ENCODE results near the gene GATA2.

The GATA2 gene

GRCh38 chr3:128508852-128509251, 15.9 kb upstream of the GATA2 start:
- H3K27me3 Mint-ChIP-seq, result peaks cover 22 to 64% of the 10 kb centered on the region in 2 donors
- no peak overlapping the region for H3K4me3 Mint-ChIP-seq
- H3K9me3 Mint-ChIP-seq, result peaks cover 0 to under 1% of the 10 kb centered on the region in 2 donors
- no peak overlapping the region for H3K27ac Mint-ChIP-seq
- no peak for ATAC-seq (replicated peaks)
- H3K4me1 Mint-ChIP-seq (ENCODE audit: low read depth in 2 of 2), result no peaks in the 10 kb centered on the region
- DNase-seq, result no peak
- no peaks in the 10 kb centered on the region for H3K36me3 Mint-ChIP-seq (ENCODE audit: insufficient read depth)

GRCh38 chr3:128506754-128507153, 13.8 kb upstream of the GATA2 start:
- H3K27me3 Mint-ChIP-seq, result peaks cover 30 to 77% of the 10 kb centered on the region in 2 donors
- DNase-seq (no peak), ATAC-seq (replicated peaks) (no peak)
- H3K9me3 Mint-ChIP-seq, result no peaks in the 10 kb centered on the region
- no peak overlapping the region for H3K4me3 Mint-ChIP-seq
- H3K36me3 Mint-ChIP-seq (ENCODE audit: insufficient read depth), result no peaks in the 10 kb centered on the region
- no peak overlapping the region for H3K27ac Mint-ChIP-seq
- H3K4me1 Mint-ChIP-seq (ENCODE audit: low read depth in 2 of 2), result no peaks in the 10 kb centered on the region

GRCh38 chr3:128505771-128506170, 12.8 kb upstream of the GATA2 start:
- no peak overlapping the region for H3K4me3 Mint-ChIP-seq
- no peaks in the 10 kb centered on the region for H3K36me3 Mint-ChIP-seq (ENCODE audit: insufficient read depth)
- H3K4me1 Mint-ChIP-seq (ENCODE audit: low read depth in 2 of 2), result no peaks in the 10 kb centered on the region
- peaks cover 30 to 80% of the 10 kb centered on the region in 2 donors for H3K27me3 Mint-ChIP-seq
- DNase-seq (no peak), ATAC-seq (replicated peaks) (no peak)
- H3K27ac Mint-ChIP-seq, result no peak overlapping the region
- no peaks in the 10 kb centered on the region for H3K9me3 Mint-ChIP-seq

- Mint-ChIP-seq H3K4me1 (ENCODE audit: low read depth in 2 of 2) (no peaks in the 10 kb centered on the region), H3K36me3 (ENCODE audit: insufficient read depth) (no peaks in the 10 kb centered on the region), H3K9me3 (no peaks in the 10 kb centered on the region), H3K27me3 (peaks cover 32 to 79% of the 10 kb centered on the region in 2 donors), H3K4me3 (no peak overlapping the region), H3K27ac (no peak overlapping the region)
- ATAC-seq (replicated peaks), result no peak
- DNase-seq, result no peak
Measured at GRCh38 chr3:128504963-128505730, 12.1 kb upstream of the GATA2 start.

- Mint-ChIP-seq H3K9me3 (no peaks in the 10 kb centered on the region), H3K36me3 (ENCODE audit: insufficient read depth) (no peaks in the 10 kb centered on the region), H3K27me3 (peaks cover 36 to 79% of the 10 kb centered on the region in 2 donors), H3K4me1 (ENCODE audit: low read depth in 2 of 2) (no peaks in the 10 kb centered on the region), H3K27ac (no peak overlapping the region), H3K4me3 (no peak overlapping the region)
- DNase-seq (no peak), ATAC-seq (replicated peaks) (no peak)
Measured at GRCh38 chr3:128504533-128504915, 11.5 kb upstream of the GATA2 start.

GRCh38 chr3:128503751-128504532, 10.9 kb upstream of the GATA2 start:
- H3K27me3 Mint-ChIP-seq, result peaks cover 33 to 79% of the 10 kb centered on the region in 2 donors
- H3K9me3 Mint-ChIP-seq, result no peaks in the 10 kb centered on the region
- H3K27ac Mint-ChIP-seq, result no peak overlapping the region
- no peak overlapping the region for H3K4me3 Mint-ChIP-seq
- DNase-seq (no peak), ATAC-seq (replicated peaks) (no peak)
- no peaks in the 10 kb centered on the region for H3K36me3 Mint-ChIP-seq (ENCODE audit: insufficient read depth)
- H3K4me1 Mint-ChIP-seq (ENCODE audit: low read depth in 2 of 2), result no peaks in the 10 kb centered on the region

- Mint-ChIP-seq H3K27ac (no peak overlapping the region), H3K4me1 (ENCODE audit: low read depth in 2 of 2) (no peaks in the 10 kb centered on the region), H3K9me3 (no peaks in the 10 kb centered on the region), H3K4me3 (no peak overlapping the region), H3K36me3 (ENCODE audit: insufficient read depth) (no peaks in the 10 kb centered on the region), H3K27me3 (peaks cover 40 to 79% of the 10 kb centered on the region in 2 donors)
- no peak for DNase-seq
- ATAC-seq (replicated peaks), result no peak
Measured at GRCh38 chr3:128503164-128503651, 10.2 kb upstream of the GATA2 start.

GRCh38 chr3:128502712-128503111, 9.7 kb upstream of the GATA2 start:
- H3K27me3 Mint-ChIP-seq, result peaks cover 41 to 77% of the 10 kb centered on the region in 2 donors
- H3K27ac Mint-ChIP-seq, result no peak overlapping the region
- DNase-seq (no peak), ATAC-seq (replicated peaks) (no peak)
- H3K4me3 Mint-ChIP-seq, result no peak overlapping the region
- H3K36me3 Mint-ChIP-seq (ENCODE audit: insufficient read depth), result no peaks in the 10 kb centered on the region
- no peaks in the 10 kb centered on the region for H3K4me1 Mint-ChIP-seq (ENCODE audit: low read depth in 2 of 2)
- H3K9me3 Mint-ChIP-seq, result no peaks in the 10 kb centered on the region

GRCh38 chr3:128501431-128501830, 8.4 kb upstream of the GATA2 start:
- H3K27ac Mint-ChIP-seq, result no peak overlapping the region
- ATAC-seq (replicated peaks) (no peak), DNase-seq (no peak)
- no peak overlapping the region for H3K4me3 Mint-ChIP-seq
- H3K27me3 Mint-ChIP-seq, result peaks cover 40 to 77% of the 10 kb centered on the region in 2 donors
- H3K9me3 Mint-ChIP-seq, result no peaks in the 10 kb centered on the region
- H3K4me1 Mint-ChIP-seq (ENCODE audit: low read depth in 2 of 2), result peaks cover 4% of the 10 kb centered on the region in 2 donors
- H3K36me3 Mint-ChIP-seq (ENCODE audit: insufficient read depth), result no peaks in the 10 kb centered on the region

- Mint-ChIP-seq H3K9me3 (no peaks in the 10 kb centered on the region), H3K27ac (no peak overlapping the region), H3K36me3 (ENCODE audit: insufficient read depth) (no peaks in the 10 kb centered on the region), H3K27me3 (peaks cover 48 to 86% of the 10 kb centered on the region in 2 donors), H3K4me1 (ENCODE audit: low read depth in 2 of 2) (peaks cover 4% of the 10 kb centered on the region in 2 donors), H3K4me3 (no peak overlapping the region)
- DNase-seq (no peak), ATAC-seq (replicated peaks) (no peak)
Measured at GRCh38 chr3:128500556-128500955, 7.6 kb upstream of the GATA2 start.

- ATAC-seq (replicated peaks) (no peak), DNase-seq (no peak)
- no peak overlapping the region for H3K4me3 Mint-ChIP-seq
- peaks cover 51 to 88% of the 10 kb centered on the region in 2 donors for H3K27me3 Mint-ChIP-seq
- H3K36me3 Mint-ChIP-seq (ENCODE audit: insufficient read depth), result no peaks in the 10 kb centered on the region
- H3K4me1 Mint-ChIP-seq (ENCODE audit: low read depth in 2 of 2), result peaks cover 4% of the 10 kb centered on the region in 2 donors
- no peak overlapping the region for H3K27ac Mint-ChIP-seq
- H3K9me3 Mint-ChIP-seq, result no peaks in the 10 kb centered on the region
Measured at GRCh38 chr3:128499724-128500275, 6.8 kb upstream of the GATA2 start.

GRCh38 chr3:128498901-128499530, 6.0 kb upstream of the GATA2 start:
- DNase-seq (no peak), ATAC-seq (replicated peaks) (no peak)
- Mint-ChIP-seq H3K4me3 (peak overlapping the region; percentile 57 to 69), H3K27me3 (peaks cover 58 to 88% of the 10 kb centered on the region in 2 donors), H3K9me3 (no peaks in the 10 kb centered on the region), H3K27ac (no peak overlapping the region), H3K4me1 (ENCODE audit: low read depth in 2 of 2) (peaks cover 4% of the 10 kb centered on the region in 2 donors), H3K36me3 (ENCODE audit: insufficient read depth) (no peaks in the 10 kb centered on the region)

- Mint-ChIP-seq H3K27ac (no peak overlapping the region), H3K4me1 (ENCODE audit: low read depth in 2 of 2) (peaks cover 4 to 6% of the 10 kb centered on the region in 2 donors), H3K36me3 (ENCODE audit: insufficient read depth) (no peaks in the 10 kb centered on the region), H3K27me3 (peaks cover 65 to 88% of the 10 kb centered on the region in 2 donors), H3K9me3 (no peaks in the 10 kb centered on the region), H3K4me3 (peak overlapping the region; percentile 57 to 69)
- DNase-seq (no peak), ATAC-seq (replicated peaks) (no peak)
Measured at GRCh38 chr3:128498127-128498626, 5.2 kb upstream of the GATA2 start.
